Ascending aorta (tissue), 2 donors: ENCODE data around the gene FGF22. TPM values are rescaled to one million over a fixed set of nuclear protein-coding genes. Genes with fewer than 3 reads are reported as not detected.
A peak's percentile ranks its signal among the peaks of the same experiment; 100 is the strongest.

Source experiments
- DNase-seq, 2 donors: peaks; one replicate each; pipeline ENCODE4 v3.0.0-alpha.2; 2019; ENCODE audit warnings: low spot score in 2 of 2
- H3K27ac ChIP-seq, 2 donors: fragments of 200-600 bp; sonication (generic); one replicate each; pipeline ENCODE4 v1.5.1; 2016 to 2017; ENCODE audit warnings: mild to moderate bottlenecking in 1 of 2
- H3K27me3 ChIP-seq: fragments of 200-600 bp; sonication (generic); one replicate; pipeline ENCODE4 v1.5.1; 2017
- H3K36me3 ChIP-seq, 2 donors: fragments of 200-600 bp; sonication (generic); one replicate each; pipeline ENCODE4 v1.5.1; 2016
- H3K4me1 ChIP-seq, 2 donors: fragments of 200-600 bp; sonication (generic); one replicate each; pipeline ENCODE4 v1.5.1; 2016 to 2017; ENCODE audit warnings: mild to moderate bottlenecking in 1 of 2
- H3K4me3 ChIP-seq, 2 donors: fragments of 200-600 bp; sonication (generic); one replicate each; pipeline ENCODE4 v1.5.1; 2016 to 2017; ENCODE audit warnings: mild to moderate bottlenecking in 1 of 2
- H3K9me3 ChIP-seq, 2 donors: fragments of 200-600 bp; sonication (generic); one replicate each; pipeline ENCODE4 v1.5.1; 2016
- intact Hi-C: fragments of 100-400 bp; cut with DNase I; formaldehyde crosslinking; loops from one replicate; pipeline ENCODE4 v1.15.1; 2023
- total RNA-seq: library from RNA; depleted of rRNA; stranded (reverse); fragments of >200 nt; gene quantifications from one replicate; pipeline ENCODE4 v1.1.0, GENCODE V29; 2016
- TF ChIP-seq, protein P1 (sequence below), 3 experiments: fragments of 200-600 bp in 2 of 3; fragments of 450-650 bp in 1 of 3; sonication (generic) in 2 of 3; IDR thresholded peaks; one replicate each; pipeline ENCODE4 v1.5.1; 2016 to 2019; ENCODE audit warnings: antibody characterized with exemption in 3 of 3, mild to moderate bottlenecking in 1 of 3, moderate library complexity in 1 of 3

Gene FGF22
- total RNA-seq, 1 donor from 2014 or later: not detected

GRCh38 chr19:629961-630714 lies 9.5 kb upstream of the FGF22 start:
- DNase-seq: no peak
- TF ChIP-seq, protein P1, sequence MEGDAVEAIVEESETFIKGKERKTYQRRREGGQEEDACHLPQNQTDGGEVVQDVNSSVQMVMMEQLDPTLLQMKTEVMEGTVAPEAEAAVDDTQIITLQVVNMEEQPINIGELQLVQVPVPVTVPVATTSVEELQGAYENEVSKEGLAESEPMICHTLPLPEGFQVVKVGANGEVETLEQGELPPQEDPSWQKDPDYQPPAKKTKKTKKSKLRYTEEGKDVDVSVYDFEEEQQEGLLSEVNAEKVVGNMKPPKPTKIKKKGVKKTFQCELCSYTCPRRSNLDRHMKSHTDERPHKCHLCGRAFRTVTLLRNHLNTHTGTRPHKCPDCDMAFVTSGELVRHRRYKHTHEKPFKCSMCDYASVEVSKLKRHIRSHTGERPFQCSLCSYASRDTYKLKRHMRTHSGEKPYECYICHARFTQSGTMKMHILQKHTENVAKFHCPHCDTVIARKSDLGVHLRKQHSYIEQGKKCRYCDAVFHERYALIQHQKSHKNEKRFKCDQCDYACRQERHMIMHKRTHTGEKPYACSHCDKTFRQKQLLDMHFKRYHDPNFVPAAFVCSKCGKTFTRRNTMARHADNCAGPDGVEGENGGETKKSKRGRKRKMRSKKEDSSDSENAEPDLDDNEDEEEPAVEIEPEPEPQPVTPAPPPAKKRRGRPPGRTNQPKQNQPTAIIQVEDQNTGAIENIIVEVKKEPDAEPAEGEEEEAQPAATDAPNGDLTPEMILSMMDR (IDR thresholded peaks at IDR 0.05): no peak
- intact Hi-C loops: loop anchor here (5.0 kb wide), 1 partner anchor 58 kb away; the partner anchor contains the start of gene BSG

GRCh38 chr19:632579-633067 lies 7.1 kb upstream of the FGF22 start:
- Histone ChIP-seq H3K4me1 (peaks cover 10 to 20% of the 10 kb centered on the region in 2 donors), H3K36me3 (peaks cover 17 to 20% of the 10 kb centered on the region in 2 donors), H3K9me3 (no peaks in the 10 kb centered on the region), H3K27me3 (no peaks in the 10 kb centered on the region), H3K4me3 (peak overlapping the region; percentile 56 to 97), H3K27ac (no peak overlapping the region)
- intact Hi-C loops: loop anchor here (1.0 to 5.0 kb wide), 2 partner anchors 31 to 60 kb away; partner anchors contain the start of genes BSG and RNF126
- TF ChIP-seq, protein P1 (IDR thresholded peaks at IDR 0.05): no peak
- no peak for DNase-seq

More at GRCh38 chr19:629961-630714, 9.5 kb upstream of the FGF22 start:
- Histone ChIP-seq H3K4me3 (no peak overlapping the region), H3K9me3 (no peaks in the 10 kb centered on the region), H3K36me3 (peaks cover 25% of the 10 kb centered on the region in 2 donors), H3K27ac (no peak overlapping the region), H3K27me3 (no peaks in the 10 kb centered on the region), H3K4me1 (peaks cover 10 to 20% of the 10 kb centered on the region in 2 donors)

DNA sequence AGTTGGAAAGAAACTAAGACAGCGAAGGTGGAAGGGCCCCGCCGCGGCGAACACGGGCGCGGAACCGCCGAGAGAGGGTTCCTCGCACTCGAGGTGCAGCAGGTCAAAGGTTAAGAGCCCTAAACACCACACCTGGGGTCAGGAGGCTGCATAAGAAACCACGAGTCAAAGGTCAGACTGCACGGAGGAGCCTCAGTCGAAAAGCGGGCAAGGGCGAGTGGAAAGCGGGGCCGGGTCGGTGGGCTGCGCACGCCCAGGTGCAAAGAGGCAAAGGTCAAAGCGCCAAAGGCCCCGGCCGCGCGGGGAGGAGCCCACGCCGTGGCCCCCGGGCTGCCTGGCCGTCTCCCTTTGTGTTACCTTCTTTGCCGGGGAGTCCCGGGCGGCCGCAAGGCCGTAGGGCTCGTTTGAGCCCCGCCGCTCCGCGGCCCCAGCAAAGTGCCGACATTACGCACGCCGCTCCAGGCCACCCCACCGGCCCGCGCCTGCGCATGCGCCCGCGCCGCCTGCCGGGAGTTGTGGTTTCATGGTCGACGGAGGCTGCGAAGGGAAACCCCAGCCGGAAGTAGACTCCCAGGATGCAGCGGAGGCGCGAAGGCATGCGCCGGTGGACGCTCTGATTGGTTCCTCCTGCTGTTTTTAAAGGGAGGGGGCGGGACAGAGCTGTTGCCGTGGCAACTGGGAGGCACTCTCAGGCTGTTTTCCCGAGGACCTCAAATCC lies 6.5 kb upstream of the FGF22 start, which contains the start of gene POLRMT:
TSS of gene POLRMT (minus strand) at position 470 of the 718 bp plus-strand sequence. CDS start at position 445, 25 bp downstream.
- peak; percentile 94 to 99 for DNase-seq
- H3K27me3 ChIP-seq: no peaks in the 10 kb centered on the region
- peak within 1 kb of the TSS; percentile 56 to 97 for H3K4me3 ChIP-seq
- peaks cover 15% of the 10 kb centered on the region in 2 donors for H3K36me3 ChIP-seq
- intact Hi-C loops: loop anchor here (1.0 to 5.0 kb wide), 2 partner anchors 30 to 61 kb away; partner anchors contain the start of genes BSG and RNF126
- H3K27ac ChIP-seq: peak within 1 kb of the TSS; percentile 53 to 72
- peaks cover 10 to 20% of the 10 kb centered on the region in 2 donors for H3K4me1 ChIP-seq
- TF ChIP-seq, protein P1 (IDR thresholded peaks at IDR 0.05): no peak
- H3K9me3 ChIP-seq: no peaks in the 10 kb centered on the region

GRCh38 chr19:633786-634639 lies 5.7 kb upstream of the FGF22 start:
- H3K27ac ChIP-seq: peak overlapping the region; percentile 53 to 72
- H3K9me3 ChIP-seq: no peaks in the 10 kb centered on the region
- TF ChIP-seq, protein P1 (IDR thresholded peaks at IDR 0.05): no peak
- no peak for DNase-seq
- peaks cover 11 to 25% of the 10 kb centered on the region in 2 donors for H3K4me1 ChIP-seq
- intact Hi-C loops: loop anchor here (1.0 to 5.0 kb wide), 2 partner anchors 29 to 62 kb away; partner anchors contain the start of genes BSG and RNF126
- H3K36me3 ChIP-seq: peaks cover 7 to 9% of the 10 kb centered on the region in 2 donors
- peak overlapping the region; percentile 56 to 97 for H3K4me3 ChIP-seq
- no peaks in the 10 kb centered on the region for H3K27me3 ChIP-seq
